Stimulated activated naive CD8-positive, alpha-beta T cell treated with anti-CD3 and anti-CD28 coated beads, Interleukin-15, amount 100 ng/mL, for 72 hours (primary cell): ENCODE results near the gene LGALS7.
A peak's percentile ranks its signal among the peaks of the same experiment; 100 is the strongest.
"Not testable (repeated sequence)": the region's sequence is repeated elsewhere in the genome, so short reads cannot be mapped to it uniquely, and the experiment has no call there.

Experiments
- ATAC-seq: fragments of 150-1000 bp; cut with Tn5 transposase; 2 replicates; pipeline ENCODE4 v1.10.0; 2021; ENCODE audit warnings: mild to moderate bottlenecking, moderate library complexity
- DNase-seq, 2 donors: peaks; one replicate each; pipeline ENCODE4 v3.0.0; 2021 to 2022
- H3K27ac Mint-ChIP-seq, 2 donors: one replicate each; pipeline ENCODE4 v1.8.0; 2022; ENCODE audit warnings: mild to moderate bottlenecking in 2 of 2, mixed read lengths in 2 of 2, moderate library complexity in 2 of 2
- H3K27me3 Mint-ChIP-seq: one replicate; pipeline ENCODE4 v1.8.0; 2022; ENCODE audit warnings: mixed read lengths
- H3K4me1 Mint-ChIP-seq: one replicate; pipeline ENCODE4 v1.8.0; 2022; ENCODE audit warnings: mild to moderate bottlenecking, mixed read lengths
- H3K4me3 Mint-ChIP-seq, 2 donors: one replicate each; pipeline ENCODE4 v1.8.0; 2022; ENCODE audit warnings: mild to moderate bottlenecking in 2 of 2, mixed read lengths in 2 of 2, moderate library complexity in 1 of 2
- H3K9me3 Mint-ChIP-seq, 2 donors: one replicate each; pipeline ENCODE4 v1.8.0; 2022; ENCODE audit warnings: mixed read lengths in 2 of 2

The LGALS7 gene

DNA sequence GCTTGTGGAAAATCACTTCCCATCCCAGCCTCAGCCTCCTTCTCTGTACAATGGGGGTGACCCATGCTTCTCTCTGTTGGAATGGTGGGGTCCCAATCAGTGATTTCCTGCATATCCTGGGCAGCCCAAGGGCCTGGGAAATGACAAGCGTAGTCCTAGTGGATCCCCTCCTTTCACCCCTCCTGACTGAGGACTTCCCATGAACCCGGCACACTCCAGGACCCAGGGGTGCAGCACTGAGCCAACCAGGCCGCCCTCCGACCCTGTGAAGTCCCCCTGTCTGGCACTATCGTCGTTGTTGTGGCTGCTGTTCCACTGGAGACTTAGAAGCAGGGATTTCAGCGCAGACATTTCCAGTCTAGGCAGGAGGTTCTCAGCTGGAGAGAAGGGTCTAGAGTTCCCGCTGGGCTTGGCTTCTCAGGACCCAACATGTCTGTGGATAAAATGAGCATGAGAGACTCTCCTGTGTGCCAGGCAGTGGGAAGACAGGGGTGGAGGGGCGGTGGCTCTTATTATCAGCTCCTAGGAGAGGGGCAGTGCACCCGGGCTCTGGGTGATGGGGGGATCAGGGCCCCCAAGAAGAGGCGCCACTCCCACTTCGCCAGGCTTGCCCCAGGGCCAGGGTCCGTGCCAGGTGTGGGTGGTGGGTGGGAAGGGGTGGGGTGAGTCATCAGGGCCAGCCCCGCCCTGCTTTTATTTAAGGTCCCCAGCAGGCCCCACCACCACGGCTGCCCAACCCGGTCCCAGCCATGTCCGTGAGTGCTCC lies 15.3 kb upstream of the LGALS7 start, which contains the start of gene LGALS7B:
Gene LGALS7B, plus strand, starts transcription at position 723 of the 766 bp plus-strand sequence. Its CDS starts 27 bp downstream, at position 750.
- H3K9me3 Mint-ChIP-seq: no peaks in the 10 kb centered on the region
- H3K27me3 Mint-ChIP-seq: no peaks in the 10 kb centered on the region
- no peak within 1 kb of the TSS for H3K4me3 Mint-ChIP-seq
- H3K4me1 Mint-ChIP-seq: peaks cover 10% of the 10 kb centered on the region
- ATAC-seq: no peak
- no peak within 1 kb of the TSS for H3K27ac Mint-ChIP-seq
- DNase-seq: no peak

DNA sequence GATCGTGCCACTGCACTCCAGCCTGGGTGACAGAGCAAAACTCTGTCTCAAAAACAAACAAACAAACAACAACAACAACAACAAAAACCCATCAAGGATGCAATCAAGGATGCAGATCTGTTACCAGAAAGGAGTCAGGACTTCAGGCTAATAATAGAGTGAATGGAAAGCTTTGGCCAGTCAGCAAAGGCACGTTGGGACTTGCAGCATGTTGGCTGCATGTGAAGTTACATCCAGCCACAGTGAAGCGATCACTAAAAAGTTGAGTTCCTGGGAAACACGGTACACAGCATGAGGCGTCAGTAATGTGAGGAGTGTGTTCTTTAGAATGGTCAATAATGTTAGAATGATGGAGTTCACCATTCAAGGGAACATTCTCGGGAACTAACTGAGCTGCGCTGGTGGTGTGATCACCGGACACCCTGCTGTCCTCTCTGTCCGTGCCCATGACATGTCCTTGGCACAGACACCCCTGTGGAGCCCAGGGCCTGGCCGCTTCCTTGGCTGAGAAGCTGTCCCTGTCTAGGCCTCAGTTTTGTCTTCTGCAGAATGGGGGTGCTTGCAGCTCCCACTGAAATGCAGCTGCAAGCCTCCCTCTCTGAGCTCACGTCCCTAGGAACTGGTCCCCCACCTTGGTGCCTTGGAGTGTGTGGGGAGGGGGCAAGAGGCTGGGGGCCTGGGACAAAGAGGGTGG lies 13.4 kb upstream of the LGALS7 start:
- ATAC-seq: no peak
- no peak for DNase-seq
- no peak overlapping the region for H3K27ac Mint-ChIP-seq
- no peak overlapping the region for H3K4me3 Mint-ChIP-seq
- no peaks in the 10 kb centered on the region for H3K27me3 Mint-ChIP-seq
- H3K4me1 Mint-ChIP-seq: no peaks in the 10 kb centered on the region
- no peaks in the 10 kb centered on the region for H3K9me3 Mint-ChIP-seq

- not testable (repeated sequence) for DNase-seq, H3K4me1 Mint-ChIP-seq, H3K27ac Mint-ChIP-seq, H3K9me3 Mint-ChIP-seq, H3K4me3 Mint-ChIP-seq, H3K27me3 Mint-ChIP-seq, ATAC-seq
Measured at GRCh38 chr19:38786061-38786460, 12.7 kb upstream of the LGALS7 start.

GRCh38 chr19:38785187-38785699 lies 11.9 kb upstream of the LGALS7 start:
- Mint-ChIP-seq H3K27me3 (peaks cover 8% of the 10 kb centered on the region), H3K4me1 (no peaks in the 10 kb centered on the region), H3K9me3 (no peaks in the 10 kb centered on the region), H3K4me3 (no peak overlapping the region), H3K27ac (no peak overlapping the region)
- no peak for ATAC-seq
- no peak for DNase-seq

- ATAC-seq: no peak
- no peaks in the 10 kb centered on the region for H3K4me1 Mint-ChIP-seq
- DNase-seq: no peak
- no peak overlapping the region for H3K4me3 Mint-ChIP-seq
- no peak overlapping the region for H3K27ac Mint-ChIP-seq
- no peaks in the 10 kb centered on the region for H3K9me3 Mint-ChIP-seq
- H3K27me3 Mint-ChIP-seq: peaks cover 8% of the 10 kb centered on the region
Measured at GRCh38 chr19:38784224-38784623, 10.9 kb upstream of the LGALS7 start.

GRCh38 chr19:38782212-38782611 lies 8.9 kb upstream of the LGALS7 start:
- not testable (repeated sequence) for DNase-seq, H3K27ac Mint-ChIP-seq, H3K9me3 Mint-ChIP-seq, H3K4me3 Mint-ChIP-seq, ATAC-seq, H3K4me1 Mint-ChIP-seq
- peaks cover 16% of the 10 kb centered on the region for H3K27me3 Mint-ChIP-seq

DNA sequence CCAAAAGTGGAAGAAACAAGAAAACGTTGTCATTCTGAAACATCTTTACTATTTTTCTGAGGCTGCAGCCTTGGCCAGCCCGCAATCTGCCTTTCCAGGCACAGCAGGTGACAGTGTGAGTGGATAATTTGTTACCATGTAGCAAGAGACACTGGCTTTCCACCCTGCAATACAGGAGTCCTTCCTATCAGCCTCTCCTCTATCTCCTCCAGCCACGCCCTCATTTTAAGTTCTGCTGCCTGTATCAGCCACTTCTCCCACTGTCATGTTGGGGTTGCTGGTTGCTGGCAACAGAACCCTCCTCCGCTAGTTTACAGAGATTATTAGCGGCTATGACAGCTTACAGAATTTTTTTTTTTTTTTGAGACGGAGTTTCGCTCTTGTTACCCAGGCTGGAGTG lies 7.7 kb upstream of the LGALS7 start:
- no peaks in the 10 kb centered on the region for H3K4me1 Mint-ChIP-seq
- no peak for ATAC-seq

GRCh38 chr19:38780443-38780842 lies 7.1 kb upstream of the LGALS7 start:
- Mint-ChIP-seq H3K27me3 (peaks cover 16% of the 10 kb centered on the region), H3K4me1 (no peaks in the 10 kb centered on the region), H3K9me3 (no peaks in the 10 kb centered on the region), H3K27ac (peak overlapping the region in 1 of 2 donors; percentile 59), H3K4me3 (no peak overlapping the region)
- no peak for DNase-seq
- ATAC-seq: no peak

More for the DNA sequence above, 7.7 kb upstream of the LGALS7 start:
- no peak for DNase-seq
- Mint-ChIP-seq H3K27ac (peak overlapping the region in 1 of 2 donors; percentile 15), H3K27me3 (peaks cover 16% of the 10 kb centered on the region), H3K9me3 (no peaks in the 10 kb centered on the region), H3K4me3 (no peak overlapping the region)

DNA sequence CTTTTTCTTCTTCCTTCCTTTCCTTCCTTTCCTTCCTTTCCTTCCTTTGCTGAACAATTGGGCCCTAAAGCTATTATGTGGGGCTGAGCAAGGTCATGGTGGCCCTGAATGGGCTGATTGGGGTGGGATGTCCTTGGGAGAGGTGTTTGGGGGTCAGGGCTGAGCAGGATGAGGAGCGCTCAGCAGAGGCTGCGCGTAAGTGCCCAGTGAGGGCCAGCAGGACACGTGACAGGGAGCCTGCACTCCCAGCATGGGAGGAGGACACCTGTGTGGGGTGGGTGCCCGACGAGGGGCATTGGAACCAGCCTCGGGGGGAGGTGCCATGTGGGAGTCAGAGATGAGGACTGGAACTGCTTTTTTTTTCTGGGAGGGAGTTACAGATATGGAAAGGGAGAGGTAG lies 5.4 kb upstream of the LGALS7 start:
- ATAC-seq: no peak
- Mint-ChIP-seq H3K9me3 (no peaks in the 10 kb centered on the region), H3K4me1 (peaks cover 5% of the 10 kb centered on the region), H3K27ac (no peak overlapping the region), H3K27me3 (peaks cover 16% of the 10 kb centered on the region), H3K4me3 (no peak overlapping the region)
- DNase-seq: no peak

GRCh38 chr19:38774181-38774950 lies 1.0 kb upstream of the LGALS7 start:
- H3K9me3 Mint-ChIP-seq: no peaks in the 10 kb centered on the region
- no peak overlapping the region for H3K4me3 Mint-ChIP-seq
- ATAC-seq (no peak), DNase-seq (no peak)
- H3K27ac Mint-ChIP-seq: no peak overlapping the region
- peaks cover 8% of the 10 kb centered on the region for H3K27me3 Mint-ChIP-seq
- H3K4me1 Mint-ChIP-seq: peaks cover 10% of the 10 kb centered on the region

GRCh38 chr19:38771569-38771968 lies 1.7 kb downstream of the LGALS7 start:
- H3K4me1 Mint-ChIP-seq: peaks cover 14% of the 10 kb centered on the region
- H3K27ac Mint-ChIP-seq, H3K9me3 Mint-ChIP-seq, H3K4me3 Mint-ChIP-seq, DNase-seq, H3K27me3 Mint-ChIP-seq, ATAC-seq: not testable (repeated sequence)

DNA sequence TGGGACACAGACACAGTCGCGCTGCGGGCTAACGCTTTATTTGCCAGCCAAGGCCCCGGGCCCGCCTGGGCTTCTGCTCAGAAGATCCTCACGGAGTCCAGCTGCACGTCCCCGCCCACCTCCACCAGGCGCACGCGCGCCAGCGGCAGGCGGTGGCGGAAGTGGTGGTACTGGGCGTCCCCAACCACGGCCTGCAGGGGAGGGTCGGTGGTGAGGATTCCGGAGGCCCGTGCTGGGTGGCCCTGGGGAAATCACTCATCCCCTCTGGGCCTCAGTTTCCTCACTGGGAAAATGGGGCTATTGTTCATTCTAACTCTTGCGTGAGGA lies 2.4 kb downstream of the LGALS7 start:
- H3K4me1 Mint-ChIP-seq: peaks cover 14% of the 10 kb centered on the region
- not testable (repeated sequence) for H3K27me3 Mint-ChIP-seq, H3K9me3 Mint-ChIP-seq, H3K4me3 Mint-ChIP-seq, DNase-seq, H3K27ac Mint-ChIP-seq
- ATAC-seq: peak; percentile 88

DNA sequence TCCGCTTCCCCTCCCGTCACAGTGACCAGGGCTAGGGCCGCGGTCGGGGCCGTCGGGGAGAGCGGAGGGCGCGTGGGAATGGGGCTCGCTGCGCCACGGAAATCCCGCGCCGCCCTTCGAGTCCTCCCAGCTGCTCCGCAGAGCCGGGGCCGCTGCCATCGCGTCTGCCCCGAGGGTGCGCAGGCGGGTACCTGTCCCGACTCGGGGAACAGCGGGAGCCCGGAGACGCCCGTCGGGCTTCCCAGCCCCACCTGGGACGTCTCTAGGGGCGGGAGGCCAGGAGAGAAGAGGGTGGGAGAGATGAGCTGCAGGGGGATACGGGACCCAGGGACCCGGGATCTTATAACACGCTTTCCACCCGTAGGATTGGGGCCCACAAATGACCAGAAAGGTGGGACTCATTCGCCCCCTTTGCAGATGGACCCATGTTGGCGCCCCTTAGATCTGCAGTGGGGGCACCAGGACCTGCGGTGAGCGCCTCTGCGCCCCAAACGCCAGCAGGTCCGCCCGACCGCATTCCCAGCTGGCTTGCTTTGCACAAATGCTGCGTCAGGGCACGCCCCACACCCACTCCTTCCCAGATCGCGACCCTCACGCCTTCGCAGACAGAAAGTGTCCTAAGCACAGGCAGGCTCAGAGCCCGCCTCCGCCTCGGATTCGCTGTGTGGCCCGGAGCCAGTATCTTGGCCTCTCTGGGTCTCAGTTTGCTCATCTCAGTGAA lies 2.9 kb downstream of the LGALS7 start:
- Mint-ChIP-seq H3K4me3 (peak overlapping the region; percentile 80 to 83), H3K4me1 (peaks cover 14% of the 10 kb centered on the region)
- H3K27me3 Mint-ChIP-seq, DNase-seq, H3K9me3 Mint-ChIP-seq, H3K27ac Mint-ChIP-seq: not testable (repeated sequence)
- ATAC-seq: peak; percentile 26

DNA sequence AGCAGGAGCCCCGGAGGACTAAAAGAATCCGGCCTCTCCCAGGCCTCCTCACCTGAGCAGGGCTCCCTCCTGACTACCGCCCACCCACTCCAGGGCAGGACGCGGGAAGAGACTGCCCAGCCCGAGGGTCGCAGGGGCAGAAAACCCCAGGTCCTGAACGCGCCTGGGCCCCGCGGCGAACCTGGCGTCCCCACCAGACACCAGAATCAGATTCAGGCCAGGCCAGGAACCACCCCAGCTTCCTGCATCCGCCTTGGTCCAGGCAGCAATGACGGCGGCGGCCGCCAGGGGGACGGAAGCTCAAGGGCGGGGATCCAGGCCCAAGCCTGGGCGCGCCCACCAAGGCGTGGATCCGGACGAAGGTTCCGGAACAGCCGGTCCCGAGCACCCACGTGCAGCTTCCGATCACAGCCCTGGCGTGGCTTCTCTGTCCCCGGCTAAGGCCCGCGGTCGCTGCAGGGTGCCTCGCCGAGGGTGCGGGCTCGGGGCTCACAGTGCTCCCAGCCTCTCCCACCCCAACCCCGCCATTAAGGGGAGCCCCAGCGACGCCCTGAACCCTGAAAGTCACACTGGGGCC lies 3.6 kb downstream of the LGALS7 start:
- ATAC-seq: peak; percentile 89
- Mint-ChIP-seq H3K27me3 (no peaks in the 10 kb centered on the region), H3K4me3 (peak overlapping the region; percentile 80 to 83), H3K27ac (peak overlapping the region; percentile 87 to 88), H3K9me3 (no peaks in the 10 kb centered on the region), H3K4me1 (peaks cover 14% of the 10 kb centered on the region)
- peak; percentile 92 to 95 for DNase-seq
